ENCODE measurements around the gene TET3.
A peak's percentile ranks its signal among the peaks of the same experiment; 100 is the strongest.

TET3 gene

DNA sequence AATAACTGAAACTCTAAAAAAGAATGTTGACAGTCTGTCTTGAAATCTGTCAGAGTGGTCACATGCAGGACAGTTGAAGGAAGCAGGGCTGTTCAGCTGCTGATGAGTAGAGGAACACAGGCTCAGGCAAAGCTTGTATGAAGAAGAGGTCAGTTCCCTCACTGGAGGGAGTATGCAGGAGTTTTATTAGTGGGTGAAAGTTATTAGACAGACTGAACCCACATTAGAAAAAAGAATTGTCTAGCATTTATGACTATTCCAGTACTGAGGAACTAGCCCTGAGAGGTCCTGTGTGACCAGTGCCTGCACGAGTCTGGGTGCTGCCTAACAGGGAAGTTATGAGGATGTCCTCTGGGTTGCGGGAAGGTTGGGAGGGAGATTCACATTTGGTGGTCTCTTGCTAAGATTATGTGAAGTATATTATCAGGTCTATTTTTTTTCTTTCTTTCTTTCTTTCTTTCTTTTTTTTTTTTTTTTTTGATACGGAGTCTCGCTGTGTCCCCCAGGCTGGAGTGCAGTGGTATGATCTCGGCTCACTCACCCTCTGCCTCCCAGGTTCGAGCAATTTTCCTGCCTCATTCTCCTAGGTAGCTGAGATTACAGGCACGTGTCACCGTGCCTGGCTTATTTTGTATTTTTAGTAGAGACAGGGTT is 9.6 kb downstream of the TET3 start:
- no peak overlapping the region for H3K4ac ChIP-seq (ENCODE audit: low read depth in 1 of 2, low read length in 2 of 2)
- no peak for DNase-seq
- H3K4me2 ChIP-seq (ENCODE audit: low read length, poor library complexity, severe bottlenecking) = no peak overlapping the region
- peaks cover 54% of the 10 kb centered on the region for H3K79me1 ChIP-seq (replicated peaks; ENCODE audit: low read length, poor library complexity, severe bottlenecking)
- H2BK120ac ChIP-seq (ENCODE audit: low read depth, low read length) = no peak overlapping the region
- no peak overlapping the region for H3K4me3 ChIP-seq (ENCODE audit: insufficient read depth in 1 of 2, low read depth in 1 of 2, low read length in 2 of 2)
- H3K9ac ChIP-seq (ENCODE audit: low read length) = no peak overlapping the region
- H3K27ac ChIP-seq (ENCODE audit: low read length, poor library complexity, severe bottlenecking) = no peak overlapping the region
- no peak overlapping the region for H3K23ac ChIP-seq (ENCODE audit: low read length in 2 of 2)
- 100% methylated on average over 5 of the region's 8 CpGs for WGBS
- H3K36me3 ChIP-seq (ENCODE audit: control insufficient read depth in 1 of 2, insufficient read depth in 2 of 2, low read depth in 1 of 2, low read length in 2 of 2) = peaks cover 0 to 7% of the 10 kb centered on the region in 2 experiments
- H4K91ac ChIP-seq (ENCODE audit: low read length) = no peak overlapping the region
- H3K27me3 ChIP-seq (ENCODE audit: control insufficient read depth in 1 of 2, insufficient read depth in 1 of 2, low read length in 2 of 2) = peaks cover 0 to 11% of the 10 kb centered on the region in 2 experiments
- H3K18ac ChIP-seq (ENCODE audit: low read depth in 1 of 2, low read length in 2 of 2) = no peak overlapping the region
- H2AK5ac ChIP-seq (ENCODE audit: low read length, severe bottlenecking) = no peak overlapping the region
- H4K8ac ChIP-seq (ENCODE audit: low read length) = no peak overlapping the region
- H2AFZ ChIP-seq (ENCODE audit: low read depth, low read length) = no peak overlapping the region
- no peaks in the 10 kb centered on the region for H3K9me3 ChIP-seq (ENCODE audit: control insufficient read depth, low read length)
- peaks cover 2% of the 10 kb centered on the region for H3K4me1 ChIP-seq (ENCODE audit: control insufficient read depth, insufficient read depth, low read depth, low read length)
- no peak overlapping the region for H2BK12ac ChIP-seq (ENCODE audit: low read length in 2 of 2)
- H3K14ac ChIP-seq (ENCODE audit: low read length in 2 of 2) = no peak overlapping the region
- no peak overlapping the region for H2BK15ac ChIP-seq (ENCODE audit: low read depth, poor library complexity, severe bottlenecking)
- no peak overlapping the region for H2BK5ac ChIP-seq (ENCODE audit: low read depth, low read length, poor library complexity, severe bottlenecking)

GRCh38 chr2:73995810-73996209 is 11.1 kb downstream of the TET3 start:
- Histone ChIP-seq H3K79me1 (replicated peaks; ENCODE audit: low read length, poor library complexity, severe bottlenecking) (peaks cover 46% of the 10 kb centered on the region), H2AFZ (ENCODE audit: low read depth, low read length) (no peak overlapping the region), H3K4me2 (ENCODE audit: low read length, poor library complexity, severe bottlenecking) (no peak overlapping the region), H3K27ac (ENCODE audit: low read length, poor library complexity, severe bottlenecking) (no peak overlapping the region), H3K9ac (ENCODE audit: low read length) (no peak overlapping the region), H3K14ac (ENCODE audit: low read length in 2 of 2) (no peak overlapping the region), H3K4me3 (ENCODE audit: insufficient read depth in 1 of 2, low read depth in 1 of 2, low read length in 2 of 2) (no peak overlapping the region), H3K18ac (ENCODE audit: low read depth in 1 of 2, low read length in 2 of 2) (no peak overlapping the region), H2BK120ac (ENCODE audit: low read depth, low read length) (no peak overlapping the region), H3K9me3 (ENCODE audit: control insufficient read depth, low read length) (no peaks in the 10 kb centered on the region), H4K8ac (ENCODE audit: low read length) (no peak overlapping the region), H2AK5ac (ENCODE audit: low read length, severe bottlenecking) (no peak overlapping the region), H2BK5ac (ENCODE audit: low read depth, low read length, poor library complexity, severe bottlenecking) (no peak overlapping the region), H3K27me3 (ENCODE audit: control insufficient read depth in 1 of 2, insufficient read depth in 1 of 2, low read length in 2 of 2) (peaks cover 0 to 23% of the 10 kb centered on the region in 2 experiments), H3K4ac (ENCODE audit: low read depth in 1 of 2, low read length in 2 of 2) (no peak overlapping the region), H3K23ac (ENCODE audit: low read length in 2 of 2) (no peak overlapping the region), H4K91ac (ENCODE audit: low read length) (peak overlapping the region; percentile 2), H3K36me3 (ENCODE audit: control insufficient read depth in 1 of 2, insufficient read depth in 2 of 2, low read depth in 1 of 2, low read length in 2 of 2) (peaks cover 0 to 4% of the 10 kb centered on the region in 2 experiments), H3K4me1 (ENCODE audit: control insufficient read depth, insufficient read depth, low read depth, low read length) (peaks cover 16% of the 10 kb centered on the region), H2BK12ac (ENCODE audit: low read length in 2 of 2) (no peak overlapping the region), H2BK15ac (ENCODE audit: low read depth, poor library complexity, severe bottlenecking) (no peak overlapping the region)
- DNase-seq = no peak
- 96% methylated on average over 5 of the region's 5 CpGs for WGBS

DNA sequence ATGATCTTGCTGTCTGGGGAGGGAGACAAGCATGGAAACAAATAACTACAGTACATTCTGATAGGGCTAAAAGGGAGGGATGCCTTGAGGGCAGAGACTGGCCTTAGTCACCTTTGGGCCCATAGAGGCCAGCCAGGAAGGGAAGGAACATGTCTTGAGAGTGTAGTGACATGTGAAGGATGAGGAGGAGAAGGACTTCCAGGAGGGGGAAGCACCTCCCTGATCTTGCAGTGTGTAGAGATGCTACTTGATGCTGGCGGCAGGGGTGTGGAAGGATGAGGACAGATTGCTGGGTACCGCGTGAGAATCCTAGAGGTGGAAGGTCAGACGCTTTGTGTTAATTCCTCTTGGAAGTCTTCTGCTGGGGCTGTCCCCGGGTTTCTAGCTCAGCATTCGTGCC is 13.1 kb downstream of the TET3 start:
- H3K27me3 ChIP-seq (ENCODE audit: control insufficient read depth in 1 of 2, insufficient read depth in 1 of 2, low read length in 2 of 2) = peaks cover 0 to 34% of the 10 kb centered on the region in 2 experiments
- peaks cover 0 to 4% of the 10 kb centered on the region in 2 experiments for H3K36me3 ChIP-seq (ENCODE audit: control insufficient read depth in 1 of 2, insufficient read depth in 2 of 2, low read depth in 1 of 2, low read length in 2 of 2)
- H3K4me3 ChIP-seq (ENCODE audit: insufficient read depth in 1 of 2, low read depth in 1 of 2, low read length in 2 of 2) = no peak overlapping the region
- peaks cover 50% of the 10 kb centered on the region for H3K79me1 ChIP-seq (replicated peaks; ENCODE audit: low read length, poor library complexity, severe bottlenecking)
- H3K4me1 ChIP-seq (ENCODE audit: control insufficient read depth, insufficient read depth, low read depth, low read length) = peaks cover 26% of the 10 kb centered on the region
- H4K91ac ChIP-seq (ENCODE audit: low read length) = no peak overlapping the region
- H3K23ac ChIP-seq (ENCODE audit: low read length in 2 of 2) = no peak overlapping the region
- no peak overlapping the region for H3K9ac ChIP-seq (ENCODE audit: low read length)
- H3K27ac ChIP-seq (ENCODE audit: low read length, poor library complexity, severe bottlenecking) = no peak overlapping the region
- WGBS = 95% methylated on average over 4 of the region's 6 CpGs
- no peak overlapping the region for H3K4me2 ChIP-seq (ENCODE audit: low read length, poor library complexity, severe bottlenecking)
- no peak overlapping the region for H2AFZ ChIP-seq (ENCODE audit: low read depth, low read length)
- no peak overlapping the region for H2BK5ac ChIP-seq (ENCODE audit: low read depth, low read length, poor library complexity, severe bottlenecking)
- no peak overlapping the region for H2BK12ac ChIP-seq (ENCODE audit: low read length in 2 of 2)
- H4K8ac ChIP-seq (ENCODE audit: low read length) = no peak overlapping the region
- H3K4ac ChIP-seq (ENCODE audit: low read depth in 1 of 2, low read length in 2 of 2) = no peak overlapping the region
- no peak overlapping the region for H2BK15ac ChIP-seq (ENCODE audit: low read depth, poor library complexity, severe bottlenecking)
- no peak overlapping the region for H2BK120ac ChIP-seq (ENCODE audit: low read depth, low read length)
- DNase-seq = no peak
- H2AK5ac ChIP-seq (ENCODE audit: low read length, severe bottlenecking) = no peak overlapping the region
- H3K18ac ChIP-seq (ENCODE audit: low read depth in 1 of 2, low read length in 2 of 2) = no peak overlapping the region
- H3K9me3 ChIP-seq (ENCODE audit: control insufficient read depth, low read length) = no peaks in the 10 kb centered on the region
- H3K14ac ChIP-seq (ENCODE audit: low read length in 2 of 2) = no peak overlapping the region

DNA sequence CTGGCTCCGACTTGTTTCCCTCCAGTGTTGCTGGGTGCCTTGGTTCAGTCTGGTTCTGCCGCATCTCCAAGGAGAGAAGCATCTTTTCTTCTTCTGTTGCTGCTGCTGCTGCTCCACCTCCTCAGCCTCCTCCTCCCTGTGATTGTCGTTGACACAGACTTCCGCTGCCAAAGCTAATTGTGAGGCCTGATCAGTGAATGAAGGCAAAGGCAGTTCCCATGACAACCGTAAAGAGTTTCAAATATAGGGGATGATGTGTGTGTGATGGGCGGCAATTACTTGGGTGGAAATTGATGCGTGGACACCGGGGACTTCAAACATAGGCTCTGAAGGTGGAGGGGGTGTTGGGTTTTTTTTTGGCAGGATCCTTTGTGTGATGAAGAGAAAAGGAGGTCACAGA is 13.7 kb downstream of the TET3 start:
- no peak overlapping the region for H4K8ac ChIP-seq (ENCODE audit: low read length)
- H3K36me3 ChIP-seq (ENCODE audit: control insufficient read depth in 1 of 2, insufficient read depth in 2 of 2, low read depth in 1 of 2, low read length in 2 of 2) = peaks cover 0 to 4% of the 10 kb centered on the region in 2 experiments
- no peak overlapping the region for H3K9ac ChIP-seq (ENCODE audit: low read length)
- H3K4me1 ChIP-seq (ENCODE audit: control insufficient read depth, insufficient read depth, low read depth, low read length) = peaks cover 29% of the 10 kb centered on the region
- no peak overlapping the region for H4K91ac ChIP-seq (ENCODE audit: low read length)
- H3K4ac ChIP-seq (ENCODE audit: low read depth in 1 of 2, low read length in 2 of 2) = no peak overlapping the region
- no peak overlapping the region for H2BK120ac ChIP-seq (ENCODE audit: low read depth, low read length)
- H3K27ac ChIP-seq (ENCODE audit: low read length, poor library complexity, severe bottlenecking) = no peak overlapping the region
- no peaks in the 10 kb centered on the region for H3K9me3 ChIP-seq (ENCODE audit: control insufficient read depth, low read length)
- H3K27me3 ChIP-seq (ENCODE audit: control insufficient read depth in 1 of 2, insufficient read depth in 1 of 2, low read length in 2 of 2) = peaks cover 0 to 34% of the 10 kb centered on the region in 2 experiments
- H3K18ac ChIP-seq (ENCODE audit: low read depth in 1 of 2, low read length in 2 of 2) = no peak overlapping the region
- 93% methylated on average over 8 of the region's 8 CpGs for WGBS
- no peak overlapping the region for H3K4me2 ChIP-seq (ENCODE audit: low read length, poor library complexity, severe bottlenecking)
- no peak overlapping the region for H2BK12ac ChIP-seq (ENCODE audit: low read length in 2 of 2)
- H2BK15ac ChIP-seq (ENCODE audit: low read depth, poor library complexity, severe bottlenecking) = peak overlapping the region; percentile 78
- H2BK5ac ChIP-seq (ENCODE audit: low read depth, low read length, poor library complexity, severe bottlenecking) = no peak overlapping the region
- H2AFZ ChIP-seq (ENCODE audit: low read depth, low read length) = no peak overlapping the region
- H3K79me1 ChIP-seq (replicated peaks; ENCODE audit: low read length, poor library complexity, severe bottlenecking) = peaks cover 45% of the 10 kb centered on the region
- no peak overlapping the region for H3K4me3 ChIP-seq (ENCODE audit: insufficient read depth in 1 of 2, low read depth in 1 of 2, low read length in 2 of 2)
- H2AK5ac ChIP-seq (ENCODE audit: low read length, severe bottlenecking) = no peak overlapping the region
- DNase-seq = no peak
- H3K23ac ChIP-seq (ENCODE audit: low read length in 2 of 2) = no peak overlapping the region
- no peak overlapping the region for H3K14ac ChIP-seq (ENCODE audit: low read length in 2 of 2)

All from mesenchymal stem cell (in vitro differentiated cells and primary cell).